ENCODE results near the gene GMDS.

GMDS gene

DNA sequence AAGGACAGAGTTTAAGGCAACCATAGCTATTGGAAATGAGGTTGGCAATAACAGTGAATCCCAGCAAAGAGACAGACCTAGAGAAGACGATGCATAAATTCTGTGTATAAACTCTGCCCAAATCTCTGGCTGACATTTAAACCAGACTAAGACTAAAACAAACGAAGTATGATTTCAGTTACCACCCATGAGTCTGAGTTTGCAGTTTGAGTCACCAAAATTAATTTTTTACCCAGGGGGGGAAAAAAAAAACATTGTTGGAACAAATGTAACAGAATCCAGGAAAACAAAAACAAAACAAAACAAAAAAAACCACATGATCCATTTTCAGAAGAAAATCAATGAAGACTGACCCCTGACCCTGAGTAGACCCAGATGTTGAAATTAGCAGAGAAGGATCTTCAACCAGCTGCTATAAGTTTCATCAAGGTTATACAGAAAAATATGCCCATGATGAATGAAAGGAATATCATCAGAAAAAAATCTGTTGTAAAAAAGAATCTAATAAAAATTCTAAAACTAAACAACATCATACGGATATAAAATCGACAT, 190.8 kb downstream of the GMDS start:
- Histone ChIP-seq H3K4me3 (ENCODE audit: low read depth, low read length) (no peak overlapping the region), H3K9me3 (ENCODE audit: control insufficient read depth, low read length) (no peaks in the 10 kb centered on the region), H3K27ac (no peak overlapping the region), H3K79me2 (no peaks in the 10 kb centered on the region), H3K27me3 (ENCODE audit: control insufficient read depth, insufficient read depth, low read length) (no peaks in the 10 kb centered on the region), H2AFZ (no peak overlapping the region), H3K36me3 (ENCODE audit: control insufficient read depth, insufficient read depth, low read length) (no peaks in the 10 kb centered on the region), H3K4me1 (no peaks in the 10 kb centered on the region), H3K9ac (no peak overlapping the region), H3K4me2 (ENCODE audit: low read length) (no peak overlapping the region)
- TF ChIP-seq, protein P1, sequence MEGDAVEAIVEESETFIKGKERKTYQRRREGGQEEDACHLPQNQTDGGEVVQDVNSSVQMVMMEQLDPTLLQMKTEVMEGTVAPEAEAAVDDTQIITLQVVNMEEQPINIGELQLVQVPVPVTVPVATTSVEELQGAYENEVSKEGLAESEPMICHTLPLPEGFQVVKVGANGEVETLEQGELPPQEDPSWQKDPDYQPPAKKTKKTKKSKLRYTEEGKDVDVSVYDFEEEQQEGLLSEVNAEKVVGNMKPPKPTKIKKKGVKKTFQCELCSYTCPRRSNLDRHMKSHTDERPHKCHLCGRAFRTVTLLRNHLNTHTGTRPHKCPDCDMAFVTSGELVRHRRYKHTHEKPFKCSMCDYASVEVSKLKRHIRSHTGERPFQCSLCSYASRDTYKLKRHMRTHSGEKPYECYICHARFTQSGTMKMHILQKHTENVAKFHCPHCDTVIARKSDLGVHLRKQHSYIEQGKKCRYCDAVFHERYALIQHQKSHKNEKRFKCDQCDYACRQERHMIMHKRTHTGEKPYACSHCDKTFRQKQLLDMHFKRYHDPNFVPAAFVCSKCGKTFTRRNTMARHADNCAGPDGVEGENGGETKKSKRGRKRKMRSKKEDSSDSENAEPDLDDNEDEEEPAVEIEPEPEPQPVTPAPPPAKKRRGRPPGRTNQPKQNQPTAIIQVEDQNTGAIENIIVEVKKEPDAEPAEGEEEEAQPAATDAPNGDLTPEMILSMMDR (IDR thresholded peaks at IDR 0.05): no peak

DNA sequence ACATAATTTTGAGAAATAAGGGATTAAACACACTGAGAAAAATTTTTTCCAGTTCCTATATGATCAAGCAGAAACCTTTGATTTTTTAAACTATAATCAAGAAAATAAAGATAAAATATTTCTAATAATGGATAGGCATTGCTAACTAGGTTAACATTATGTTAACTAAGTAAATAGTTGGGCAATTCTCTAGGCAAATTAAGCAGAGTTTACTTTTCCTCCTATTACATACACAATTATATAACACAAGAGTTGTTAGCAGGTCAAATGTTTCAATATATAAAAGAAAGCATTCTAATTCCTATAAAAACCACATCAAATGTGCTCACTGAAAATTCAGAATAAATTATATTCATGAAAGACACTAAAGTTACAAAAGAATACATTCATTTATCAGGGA, 191.7 kb downstream of the GMDS start:
- Histone ChIP-seq H3K4me3 (ENCODE audit: low read depth, low read length) (no peak overlapping the region), H3K36me3 (ENCODE audit: control insufficient read depth, insufficient read depth, low read length) (no peaks in the 10 kb centered on the region), H3K79me2 (no peaks in the 10 kb centered on the region), H2AFZ (no peak overlapping the region), H3K27ac (no peak overlapping the region), H3K4me2 (ENCODE audit: low read length) (no peak overlapping the region), H3K27me3 (ENCODE audit: control insufficient read depth, insufficient read depth, low read length) (no peaks in the 10 kb centered on the region), H3K9me3 (ENCODE audit: control insufficient read depth, low read length) (no peaks in the 10 kb centered on the region), H3K4me1 (no peaks in the 10 kb centered on the region), H3K9ac (no peak overlapping the region)
- TF ChIP-seq, protein P1 (IDR thresholded peaks at IDR 0.05): no peak

DNA sequence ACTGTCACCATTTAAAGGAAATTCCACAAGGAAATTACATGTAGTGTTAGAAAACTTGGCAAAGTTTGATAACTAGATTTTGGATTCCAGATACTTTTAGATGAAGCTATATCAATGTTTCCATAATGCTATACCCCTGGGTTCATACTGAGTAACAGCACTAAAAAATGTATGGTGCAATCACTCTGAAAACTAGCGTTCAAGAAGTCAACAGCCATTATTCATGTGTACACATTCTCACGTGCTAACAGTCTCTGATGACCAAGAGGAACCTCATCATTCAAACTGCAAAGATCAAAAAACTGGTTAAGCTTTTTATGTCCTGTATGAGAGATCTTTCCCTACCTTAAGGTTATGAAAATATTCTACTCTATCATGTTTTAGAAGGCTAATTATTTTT, 197.6 kb downstream of the GMDS start:
- Histone ChIP-seq H3K79me2 (no peaks in the 10 kb centered on the region), H3K27me3 (ENCODE audit: control insufficient read depth, insufficient read depth, low read length) (no peaks in the 10 kb centered on the region), H3K36me3 (ENCODE audit: control insufficient read depth, insufficient read depth, low read length) (no peaks in the 10 kb centered on the region), H2AFZ (no peak overlapping the region), H3K9ac (no peak overlapping the region), H3K4me2 (ENCODE audit: low read length) (no peak overlapping the region), H3K9me3 (ENCODE audit: control insufficient read depth, low read length) (no peaks in the 10 kb centered on the region), H3K4me1 (no peaks in the 10 kb centered on the region), H3K27ac (no peak overlapping the region), H3K4me3 (ENCODE audit: low read depth, low read length) (no peak overlapping the region)
- TF ChIP-seq, protein P1 (IDR thresholded peaks at IDR 0.05): no peak

DNA sequence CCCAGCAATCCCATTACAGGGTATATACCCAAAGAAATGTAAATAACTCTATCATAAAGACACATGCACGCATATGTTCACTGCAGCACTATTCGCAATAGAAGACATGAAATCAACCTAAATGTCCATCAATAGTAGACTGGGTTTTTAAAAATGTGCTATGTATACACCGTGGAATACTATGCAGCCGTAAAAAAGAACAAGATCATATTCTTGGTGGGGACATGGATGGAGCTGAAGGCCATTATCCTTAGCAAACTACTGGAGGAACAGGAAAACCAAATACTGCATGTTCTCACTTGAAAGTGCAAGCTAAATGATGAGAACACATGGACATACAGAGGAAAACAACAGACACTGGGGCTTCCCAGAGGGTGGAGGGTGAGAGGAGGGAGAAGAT, 201.2 kb downstream of the GMDS start:
- no peaks in the 10 kb centered on the region for H3K9me3 ChIP-seq (ENCODE audit: control insufficient read depth, low read length)
- H2AFZ ChIP-seq: no peak overlapping the region
- TF ChIP-seq, protein P1 (IDR thresholded peaks at IDR 0.05): no peak
- H3K4me3 ChIP-seq (ENCODE audit: low read depth, low read length): no peak overlapping the region
- H3K4me1 ChIP-seq: no peaks in the 10 kb centered on the region
- H3K4me2 ChIP-seq (ENCODE audit: low read length): no peak overlapping the region
- no peak overlapping the region for H3K9ac ChIP-seq
- no peaks in the 10 kb centered on the region for H3K27me3 ChIP-seq (ENCODE audit: control insufficient read depth, insufficient read depth, low read length)
- H3K79me2 ChIP-seq: no peaks in the 10 kb centered on the region
- H3K27ac ChIP-seq: no peak overlapping the region
- H3K36me3 ChIP-seq (ENCODE audit: control insufficient read depth, insufficient read depth, low read length): no peaks in the 10 kb centered on the region

DNA sequence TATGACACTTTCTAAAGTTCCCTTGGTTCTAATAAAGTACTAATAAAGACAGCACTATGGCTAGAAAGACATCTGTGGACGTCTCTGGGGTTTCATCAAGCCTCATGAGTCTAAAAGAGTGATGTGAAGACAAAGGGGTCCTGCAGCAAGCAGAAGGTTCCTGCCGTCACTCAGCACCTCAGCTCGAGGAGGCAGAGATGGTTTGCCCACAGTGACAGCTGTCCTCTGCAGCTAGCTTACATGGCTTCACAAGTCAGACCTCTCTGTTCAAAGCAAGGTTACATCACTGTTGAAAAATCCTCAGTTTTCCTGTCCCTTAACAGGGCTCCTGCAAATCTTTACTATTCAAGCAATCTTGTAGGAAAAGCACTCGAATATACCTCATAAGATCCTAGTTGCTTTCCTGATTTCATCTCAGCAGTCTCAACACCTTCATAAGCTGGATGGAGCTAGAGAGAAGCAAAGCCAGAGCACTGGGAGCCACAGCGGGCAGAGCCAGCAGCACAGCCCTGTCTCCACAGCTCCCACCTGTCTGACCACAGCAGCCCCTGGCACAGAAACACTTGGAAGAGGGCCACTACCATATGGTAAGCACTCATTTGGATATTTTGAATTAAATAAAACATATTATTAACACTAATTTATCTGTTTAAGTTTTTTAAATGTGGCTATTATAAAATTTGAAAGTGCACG, 202.3 kb downstream of the GMDS start:
- Histone ChIP-seq H3K27ac (no peak overlapping the region), H3K79me2 (no peaks in the 10 kb centered on the region), H3K4me2 (ENCODE audit: low read length) (no peak overlapping the region), H3K27me3 (ENCODE audit: control insufficient read depth, insufficient read depth, low read length) (no peaks in the 10 kb centered on the region), H3K4me3 (ENCODE audit: low read depth, low read length) (no peak overlapping the region), H3K36me3 (ENCODE audit: control insufficient read depth, insufficient read depth, low read length) (no peaks in the 10 kb centered on the region), H3K4me1 (no peaks in the 10 kb centered on the region), H2AFZ (no peak overlapping the region), H3K9me3 (ENCODE audit: control insufficient read depth, low read length) (no peaks in the 10 kb centered on the region), H3K9ac (no peak overlapping the region)
- TF ChIP-seq, protein P1 (IDR thresholded peaks at IDR 0.05): no peak
